GM19452 (cell line): ENCODE data around the gene BLOC1S3.

Source experiments
- ATAC-seq: cut with Tn5 transposase; IDR thresholded peaks from one replicate; pipeline ENCODE4 v1.9.1; 2021; ENCODE audit not compliant: unreplicated experiment

The BLOC1S3 gene

DNA sequence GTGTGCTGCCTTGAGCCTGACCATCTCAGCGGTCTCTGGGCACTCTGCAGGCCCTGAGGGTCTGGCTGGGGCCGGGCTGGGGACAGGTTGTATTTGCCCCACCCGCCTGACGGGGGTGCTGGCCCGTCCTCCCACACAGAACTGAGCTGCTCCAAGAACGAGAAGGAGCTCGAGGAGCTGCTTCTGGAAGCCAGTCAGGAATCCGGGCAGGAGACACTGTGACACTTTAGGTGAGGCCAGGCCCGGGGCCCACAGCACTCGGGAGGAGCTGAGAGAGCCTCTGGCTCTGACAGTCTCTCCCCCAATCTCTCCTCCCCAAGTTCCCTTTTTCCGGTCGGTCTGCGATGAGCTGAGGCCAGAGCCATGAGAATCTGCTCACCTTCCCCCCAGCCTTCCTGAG lies 32.3 kb upstream of the BLOC1S3 start:
- ATAC-seq: no peak

DNA sequence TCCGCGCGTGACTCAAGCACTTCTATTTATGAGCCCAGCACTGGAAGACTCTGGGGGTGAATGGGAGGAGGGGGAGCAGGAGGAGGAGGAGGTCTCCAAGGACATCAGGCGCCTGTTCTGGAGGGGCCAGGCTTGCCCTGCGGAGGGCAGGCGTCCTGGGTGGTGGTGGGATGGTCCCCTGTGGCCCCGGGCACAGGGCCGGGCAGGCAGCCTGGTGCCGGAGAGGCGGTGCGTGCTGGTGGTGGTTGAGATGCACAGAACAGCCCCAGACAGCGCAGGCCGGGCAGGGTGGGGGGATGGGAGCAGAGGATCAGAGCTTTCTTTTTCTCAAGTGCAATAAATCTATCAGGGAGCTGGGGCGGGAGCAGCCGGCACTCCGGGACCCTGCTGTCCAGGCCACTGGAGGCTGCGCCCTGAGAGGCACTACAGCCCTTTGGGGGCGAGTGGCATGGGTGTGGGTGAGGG lies 31.8 kb upstream of the BLOC1S3 start:
- no peak for ATAC-seq

DNA sequence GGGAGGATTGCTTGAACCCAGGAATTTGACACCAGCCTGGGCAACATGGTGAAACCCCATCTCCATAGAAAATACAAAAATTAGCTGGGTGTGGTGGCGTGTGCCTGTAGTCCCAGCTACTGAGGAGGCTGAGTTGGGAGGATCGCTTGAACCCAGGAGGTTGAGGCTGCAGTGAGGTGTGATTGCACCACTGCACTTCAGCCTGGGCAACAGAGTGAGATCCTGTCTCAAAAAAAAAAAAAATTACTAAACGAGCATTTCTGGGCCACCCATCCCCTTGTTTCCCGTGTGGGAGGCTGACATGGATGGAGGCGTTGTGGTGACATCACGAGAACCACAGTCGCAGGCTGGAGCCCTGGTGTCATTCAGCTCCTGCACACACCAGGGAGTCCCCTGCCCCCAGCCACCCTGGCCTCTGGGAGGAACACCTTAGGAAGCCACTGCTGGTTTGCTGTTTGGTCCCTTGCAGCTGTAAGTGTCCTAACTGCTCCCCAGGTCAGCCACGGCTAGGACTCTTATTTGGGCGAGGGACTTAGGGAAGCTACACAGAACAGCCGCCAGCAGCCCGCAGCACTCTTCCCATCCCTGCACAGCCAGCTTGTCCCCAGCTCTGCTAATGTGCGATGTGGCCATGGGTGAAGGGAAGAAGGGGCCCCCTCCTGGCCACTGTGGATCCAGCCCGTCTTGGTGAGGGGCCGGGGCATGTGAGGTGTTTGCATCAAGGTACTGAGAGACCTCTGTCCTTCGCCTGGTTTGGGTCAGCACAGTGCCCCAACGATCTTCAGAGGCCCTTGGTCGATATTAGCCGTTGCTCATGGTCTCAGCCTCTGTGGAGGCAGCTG lies 30.5 kb upstream of the BLOC1S3 start:
- no peak for ATAC-seq

DNA sequence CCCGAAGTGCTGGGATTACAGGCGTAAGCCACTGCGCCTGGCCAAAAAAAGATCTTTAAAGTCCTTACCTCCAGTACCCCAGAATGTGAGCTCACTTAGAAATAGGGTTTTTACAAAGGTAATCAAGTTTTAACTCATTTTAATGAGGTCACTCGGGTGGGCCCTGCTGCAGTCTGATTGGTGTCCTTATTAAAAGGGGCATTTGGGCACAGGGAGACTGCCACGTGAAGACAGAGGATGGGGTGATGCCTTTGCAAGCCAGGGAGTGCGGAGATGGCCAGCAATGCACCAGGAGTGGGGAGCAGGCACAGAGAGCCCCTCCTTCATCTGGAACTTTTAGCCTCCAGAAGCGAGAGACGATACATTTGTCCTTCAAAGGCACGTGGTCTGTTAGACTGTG lies 29.5 kb upstream of the BLOC1S3 start:
- no peak for ATAC-seq

DNA sequence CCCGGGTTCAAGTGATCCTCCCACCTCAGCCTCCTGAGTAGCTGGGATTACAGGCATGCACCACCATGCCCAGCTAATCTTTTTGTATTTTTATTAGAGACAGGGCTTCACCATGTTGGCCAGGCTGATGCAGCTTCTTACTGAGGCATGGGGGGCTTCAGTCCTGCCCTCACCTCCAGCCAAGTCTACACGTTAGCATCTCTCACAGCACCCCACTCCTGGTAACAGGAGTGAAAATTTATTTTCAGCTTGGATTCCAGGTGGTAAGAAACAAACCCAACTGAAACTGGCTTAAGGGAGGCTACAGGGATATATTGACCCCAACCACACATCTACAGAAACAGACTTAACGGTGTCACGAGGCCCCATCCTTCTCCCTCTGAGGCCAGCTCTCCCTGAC lies 28.4 kb upstream of the BLOC1S3 start:
- ATAC-seq: no peak

DNA sequence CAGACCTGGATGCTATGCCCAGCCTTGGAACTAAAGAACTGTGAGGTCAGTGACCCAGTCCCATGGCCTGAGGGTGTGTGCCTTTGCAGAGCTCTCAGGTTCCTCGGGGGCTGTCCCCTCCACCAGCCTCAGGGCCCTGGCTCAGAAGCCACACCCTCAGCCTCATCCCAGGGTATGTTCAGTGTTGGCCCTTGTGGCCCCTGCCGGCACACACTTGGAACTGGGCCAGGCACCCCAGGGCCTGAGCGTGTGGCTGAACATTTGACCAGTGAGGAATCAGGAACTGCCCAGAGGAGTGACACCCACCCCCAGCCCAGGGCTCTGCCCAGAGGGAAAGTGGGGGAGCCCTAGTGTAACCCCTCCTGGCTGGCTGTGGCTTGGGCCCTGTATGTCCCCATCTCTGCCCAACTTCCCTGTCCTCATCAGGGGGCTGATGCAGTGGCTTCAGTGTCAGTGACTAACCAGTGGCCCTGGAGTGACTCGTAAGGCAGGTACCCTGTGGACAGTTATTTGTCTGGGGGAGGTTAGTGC lies 27.8 kb upstream of the BLOC1S3 start:
- ATAC-seq: no peak

DNA sequence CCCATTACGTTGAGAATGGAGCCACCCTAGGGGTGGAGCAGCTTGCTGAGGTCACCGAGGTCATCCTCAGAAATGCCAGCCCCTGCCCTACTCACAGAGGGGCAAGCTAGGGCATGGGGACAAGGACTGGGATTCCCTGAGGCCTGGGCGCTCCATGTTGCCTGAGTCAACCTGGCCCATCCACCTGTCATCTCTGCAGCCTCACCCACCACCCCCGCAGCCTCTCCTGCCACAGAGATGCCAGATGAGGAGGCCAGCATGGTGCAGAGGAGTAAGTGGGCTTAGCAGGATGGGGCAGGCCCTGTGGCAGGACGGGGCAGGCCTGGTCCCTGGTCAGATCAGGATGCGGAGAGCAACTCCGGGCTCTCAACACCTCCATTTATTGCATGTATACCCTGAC lies 27.3 kb upstream of the BLOC1S3 start:
- no peak for ATAC-seq

DNA sequence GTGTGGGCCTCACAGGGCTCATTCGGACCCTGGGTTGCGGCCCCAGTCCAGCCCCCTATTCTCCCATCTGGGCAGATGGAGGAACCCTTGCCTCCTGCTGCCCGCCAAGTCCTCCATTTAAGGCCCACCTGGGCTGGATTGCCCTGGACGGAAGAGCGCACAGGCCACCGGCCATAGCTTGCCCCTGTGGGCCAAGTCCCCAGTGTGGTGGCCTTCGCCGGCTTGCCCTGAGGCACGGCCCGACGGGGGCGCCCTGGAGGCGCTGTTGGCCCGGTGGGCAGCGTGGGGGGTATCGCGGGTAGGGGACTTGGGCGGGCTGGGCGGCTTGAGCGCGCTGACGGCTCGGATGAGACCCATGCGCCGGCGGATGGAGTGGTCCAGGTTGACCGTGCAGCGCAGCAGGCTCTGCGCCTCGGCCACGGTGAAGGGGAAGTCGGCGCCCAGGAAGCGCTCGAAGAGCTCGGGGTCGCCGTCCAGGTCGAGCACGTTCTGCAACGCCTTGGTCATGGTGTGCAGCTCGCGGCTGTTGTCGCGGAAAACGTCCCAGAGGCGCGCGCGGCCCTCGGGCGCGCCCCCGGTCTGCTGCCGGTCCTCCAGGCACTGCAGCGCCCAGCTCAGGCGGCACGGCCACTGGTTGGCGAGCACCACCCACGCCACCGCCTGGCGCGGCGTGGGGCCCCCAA lies 26.6 kb upstream of the BLOC1S3 start:
- no peak for ATAC-seq

DNA sequence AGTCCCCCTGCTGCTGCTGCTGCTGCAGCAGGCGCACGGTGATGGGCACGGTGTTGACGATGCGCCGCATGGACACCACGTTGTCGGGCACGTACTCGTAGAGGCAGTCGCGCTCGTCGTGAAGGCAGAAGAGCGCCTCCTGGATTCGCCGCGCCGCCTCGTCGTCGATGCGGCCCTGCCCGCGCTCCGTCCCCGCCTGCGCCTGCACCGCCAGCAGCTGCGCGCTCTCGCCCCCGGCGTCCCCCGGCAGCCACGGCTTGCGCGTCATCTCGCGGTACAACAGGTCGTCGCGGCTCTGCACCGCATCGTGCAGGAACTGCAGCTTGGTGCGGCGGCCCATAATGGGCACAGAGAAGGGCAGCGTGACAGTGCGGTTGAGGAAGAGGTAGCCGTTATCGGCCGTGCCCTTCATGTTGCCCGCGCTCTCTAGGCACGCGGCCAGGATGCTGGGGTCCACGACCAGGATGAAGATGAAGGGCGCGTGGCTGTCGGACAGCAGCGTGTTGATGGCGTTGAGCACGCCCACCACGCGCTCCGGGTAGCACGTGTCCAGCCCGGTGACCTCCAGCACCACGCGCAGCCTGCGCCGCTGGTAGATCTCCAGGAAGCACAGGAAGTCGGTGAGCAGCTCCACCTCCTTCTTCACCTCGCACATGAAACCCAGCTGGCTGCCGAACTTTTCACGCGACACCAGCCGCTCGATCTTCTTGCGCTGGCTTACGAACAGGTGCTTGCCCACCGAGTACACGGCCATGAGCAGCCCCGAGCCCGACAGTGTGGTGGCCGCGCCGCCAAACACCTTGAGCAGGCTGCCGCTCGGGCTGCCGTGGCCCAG lies 25.9 kb upstream of the BLOC1S3 start:
- no peak for ATAC-seq

DNA sequence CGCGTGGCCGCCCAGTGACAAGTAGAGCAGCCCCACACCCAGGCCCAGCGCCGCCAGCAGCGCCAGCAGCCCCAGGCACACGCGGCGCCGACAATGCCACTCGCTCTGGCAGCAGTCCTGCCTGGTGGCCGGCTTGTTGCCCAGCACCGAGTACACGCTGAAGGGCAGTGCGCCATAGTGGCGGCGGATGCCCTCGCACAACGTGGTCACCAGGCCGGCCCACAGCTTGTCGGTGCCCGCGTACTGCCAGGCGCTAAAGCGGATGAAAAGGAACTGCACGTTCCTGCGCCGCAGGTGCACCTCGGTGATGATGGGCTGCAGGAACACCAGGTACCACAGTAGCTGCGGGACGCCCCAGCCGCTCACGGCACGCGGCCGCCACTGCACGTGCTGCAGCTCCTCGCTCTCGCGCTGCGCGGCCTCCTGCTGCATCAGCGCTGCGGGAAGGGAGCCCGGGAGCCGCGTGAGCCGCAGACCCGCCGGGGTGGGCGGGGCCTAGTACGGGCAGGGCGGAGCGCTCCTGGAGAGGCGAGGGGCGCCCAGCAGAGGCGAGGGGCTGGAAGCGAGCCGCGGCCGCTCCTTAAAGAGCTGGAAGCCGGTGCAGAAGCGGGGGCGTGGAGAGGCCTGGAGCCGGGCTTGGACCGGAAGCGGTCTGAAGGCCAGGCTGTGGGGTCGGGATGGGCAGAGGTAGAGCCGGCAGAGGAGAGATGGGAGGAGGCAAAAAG lies 25.1 kb upstream of the BLOC1S3 start:
- no peak for ATAC-seq

DNA sequence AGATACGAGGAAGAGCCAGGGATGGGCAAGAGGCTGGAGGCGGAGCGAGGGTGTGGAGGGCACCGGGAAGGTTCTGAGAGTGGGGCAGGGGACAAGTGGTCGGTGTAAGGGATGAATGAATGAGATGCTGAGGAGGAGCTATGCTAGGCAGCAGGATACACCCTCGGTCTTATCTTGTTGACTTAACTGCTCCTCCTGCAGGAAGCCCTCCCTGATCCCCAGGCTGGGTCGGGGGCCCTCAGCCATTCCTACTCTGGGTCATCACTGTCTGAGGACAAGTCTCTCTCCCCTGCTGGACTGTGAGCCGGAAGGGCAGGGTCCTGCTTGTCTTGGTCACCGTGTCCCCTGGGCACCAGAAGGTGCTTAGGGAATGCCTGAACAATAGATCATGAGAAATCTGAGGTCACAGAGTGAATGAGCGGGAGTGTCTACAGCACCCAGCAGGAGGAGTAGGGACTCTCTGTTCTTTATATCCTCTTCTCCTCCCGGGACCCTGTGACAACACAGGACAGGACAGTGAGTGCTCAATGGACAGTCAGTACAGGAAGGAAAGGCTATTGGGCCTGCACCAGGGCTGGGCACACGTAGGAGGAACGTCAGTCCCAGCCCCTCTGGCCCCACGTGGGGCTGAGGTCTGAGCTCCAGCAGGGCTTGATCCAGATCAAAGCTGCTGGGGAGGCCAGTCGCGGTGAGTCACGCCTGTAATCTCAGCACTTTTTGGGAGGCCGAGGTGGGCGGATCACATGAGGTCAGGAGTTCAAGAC lies 24.3 kb upstream of the BLOC1S3 start:
- ATAC-seq: no peak

DNA sequence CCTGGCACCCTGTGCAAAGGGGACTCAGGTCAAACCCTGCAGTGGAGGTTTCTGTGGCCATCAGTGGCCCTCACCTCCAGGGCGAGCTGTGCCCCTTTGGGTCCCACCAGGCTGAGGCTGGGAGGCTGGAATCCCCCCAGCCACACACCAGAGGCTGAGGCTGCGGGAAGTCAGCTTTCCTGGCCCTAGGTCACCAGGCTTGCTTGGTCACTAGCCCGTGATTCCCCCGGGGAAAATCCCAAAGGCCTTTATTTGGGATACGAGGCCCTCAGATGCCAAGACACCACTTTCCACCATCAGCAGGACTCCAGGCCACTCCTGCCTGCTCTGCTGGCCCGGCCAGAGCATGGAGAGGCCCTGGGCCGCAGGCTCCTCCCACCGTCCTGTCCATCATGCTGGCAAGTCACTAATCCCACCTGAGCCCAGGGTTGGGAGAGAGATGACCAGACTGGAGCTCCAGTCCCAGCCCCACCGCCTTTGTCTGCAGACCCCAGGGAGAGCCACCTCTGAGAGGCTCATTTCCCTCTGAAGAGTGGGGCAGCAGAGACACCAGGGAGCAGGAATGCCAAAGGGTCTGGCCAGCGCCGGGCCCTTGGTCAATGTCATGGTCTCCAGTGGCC lies 22.5 kb upstream of the BLOC1S3 start:
- ATAC-seq: no peak

DNA sequence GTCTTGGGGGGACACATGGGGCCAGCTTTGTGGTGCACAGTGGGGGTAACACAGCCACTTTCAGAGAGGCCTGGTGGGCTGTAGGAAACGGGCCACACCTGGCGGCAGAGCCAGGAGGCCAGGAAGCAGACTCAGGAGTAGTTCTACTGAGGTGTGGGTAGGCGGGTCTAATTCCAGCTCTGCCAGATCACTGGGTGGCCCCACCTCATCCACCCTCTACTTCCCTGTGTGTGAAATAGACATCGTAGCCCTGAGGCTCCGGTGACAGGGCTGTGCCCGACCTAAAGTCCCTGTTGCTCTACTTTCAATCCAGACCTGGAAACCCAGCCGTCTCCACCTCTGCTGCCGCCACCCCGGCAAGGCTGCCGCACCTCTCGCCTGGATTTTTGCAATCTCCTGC lies 21.8 kb upstream of the BLOC1S3 start:
- ATAC-seq: no peak

DNA sequence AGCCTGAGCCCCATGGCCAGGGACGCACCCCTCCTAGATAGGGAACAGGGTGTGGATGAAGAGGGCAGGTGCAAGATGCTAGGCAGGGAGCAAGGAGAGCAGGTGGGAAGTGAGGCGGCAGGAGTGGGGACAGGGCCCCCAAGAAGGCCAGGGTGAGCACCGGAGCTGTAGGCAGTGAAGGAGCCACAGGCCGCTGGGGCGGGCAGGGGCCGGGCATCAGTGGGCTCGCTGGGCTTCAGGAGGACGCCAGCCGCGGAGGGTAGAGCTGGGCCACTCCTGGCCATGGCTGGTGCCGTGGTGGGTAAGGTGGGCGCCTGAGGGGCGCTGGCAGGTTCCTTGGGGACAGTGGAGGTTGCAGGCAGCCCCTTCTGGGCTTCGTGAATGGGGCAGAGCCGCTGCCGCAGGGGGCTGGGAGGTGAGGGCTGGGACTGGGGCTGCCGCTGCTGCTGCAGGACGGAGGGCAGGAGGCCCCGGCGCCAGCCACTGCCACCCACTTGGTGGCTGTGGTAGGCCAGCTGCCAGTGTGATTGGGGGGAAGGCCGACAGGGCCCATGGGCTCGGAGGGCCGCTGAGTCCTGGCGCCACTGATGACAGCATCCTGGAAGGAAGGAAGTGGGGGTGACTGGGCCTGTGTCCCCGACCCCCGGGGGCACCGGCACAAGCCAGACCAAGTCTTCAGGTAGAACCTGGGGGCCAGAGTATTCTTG lies 19.9 kb upstream of the BLOC1S3 start:
- no peak for ATAC-seq

DNA sequence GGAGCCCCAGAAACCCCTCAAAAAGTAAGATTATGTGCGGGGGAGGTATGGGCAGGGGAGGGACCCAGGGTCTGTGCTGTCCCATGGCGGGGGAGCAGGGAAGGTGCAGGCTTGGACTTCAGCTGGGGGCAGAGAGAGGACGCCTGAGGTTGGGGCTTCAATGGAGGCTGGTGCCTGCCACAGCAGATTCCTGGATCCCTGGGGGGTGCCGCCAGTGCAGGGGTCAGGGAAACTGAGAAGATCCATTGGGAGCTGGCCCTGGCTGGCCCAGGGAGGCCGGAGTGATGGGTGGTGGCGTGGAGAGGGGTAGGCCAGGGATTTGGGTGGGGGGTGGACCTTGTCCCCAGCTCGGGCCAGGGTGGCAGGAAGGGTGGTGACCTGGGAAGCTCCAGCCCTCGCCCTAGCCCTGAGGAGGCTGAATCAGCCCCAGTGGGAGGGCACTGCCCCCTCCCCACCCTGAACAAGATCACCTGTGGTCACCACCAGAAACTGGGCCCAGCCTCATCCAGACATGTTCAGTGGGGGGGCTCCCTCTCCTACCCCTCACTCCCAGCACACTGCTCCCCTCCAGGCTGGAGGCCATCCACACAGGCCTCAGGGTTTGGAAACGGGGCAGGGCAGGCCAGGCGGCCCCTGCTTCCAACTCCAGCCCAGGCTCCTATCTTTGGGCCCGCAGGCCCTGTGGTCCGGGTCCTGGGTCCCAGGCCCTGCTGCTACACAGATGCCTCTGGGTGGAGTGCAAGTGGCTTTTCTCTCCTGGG lies 19.2 kb upstream of the BLOC1S3 start:
- ATAC-seq: no peak

DNA sequence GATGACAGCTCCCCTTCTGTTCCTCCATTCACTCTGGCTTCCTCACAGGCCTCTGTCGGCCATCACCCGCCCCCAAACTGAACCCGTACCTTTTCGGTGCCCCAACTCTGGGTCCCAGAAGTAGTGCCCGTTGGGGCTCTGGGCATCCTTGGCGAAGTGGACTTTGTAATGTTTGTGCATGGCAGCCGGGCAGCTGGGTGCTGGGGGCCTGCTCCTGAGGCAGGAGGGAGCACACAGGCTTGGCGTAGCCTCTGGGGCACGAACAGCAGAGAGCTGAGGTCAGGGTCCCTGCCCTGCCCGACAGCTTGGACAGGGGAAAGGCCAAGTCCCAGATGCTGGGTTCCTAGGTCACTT lies 18.6 kb upstream of the BLOC1S3 start:
- no peak for ATAC-seq

DNA sequence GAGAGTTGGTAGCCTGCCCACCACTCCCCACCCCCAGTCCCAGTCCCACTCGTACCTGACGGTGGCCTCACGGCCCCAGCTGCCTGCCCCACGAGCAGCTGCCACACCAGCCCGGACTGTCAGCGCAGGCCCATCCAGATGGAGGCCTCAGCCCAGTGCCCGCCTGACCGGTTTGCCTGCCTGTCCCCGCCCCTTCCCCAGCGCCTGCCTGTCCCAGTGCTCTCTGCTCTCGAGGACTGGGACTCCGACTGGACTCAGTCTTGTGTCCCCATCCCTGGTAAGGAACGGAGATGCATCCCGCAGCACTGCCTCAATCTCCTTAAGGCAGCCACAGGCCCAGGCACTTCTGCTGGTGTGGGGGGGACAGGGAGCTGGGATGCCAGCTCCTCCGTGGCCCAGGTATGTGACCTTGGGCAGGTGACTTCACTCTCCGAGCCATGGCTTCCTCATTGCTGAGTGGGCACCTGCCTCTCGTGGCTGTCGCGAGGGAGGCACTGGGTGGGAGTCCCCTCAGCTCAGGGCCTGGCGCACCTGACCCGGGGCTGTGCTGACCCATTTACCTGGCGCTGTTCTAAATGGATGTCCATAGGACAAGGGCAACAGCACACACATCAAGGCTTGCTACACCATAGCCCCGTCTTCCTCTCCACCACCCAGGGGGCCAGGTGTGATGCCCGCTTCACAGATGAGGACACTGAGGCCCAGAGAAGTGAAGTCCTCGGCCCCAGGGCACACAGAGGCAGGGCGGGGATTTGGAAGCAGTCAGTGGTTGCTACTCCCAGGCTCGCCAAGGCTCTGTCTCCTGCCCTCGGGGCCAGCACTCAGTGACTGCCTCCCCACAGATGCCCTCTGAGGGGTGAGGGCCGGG lies 17.5 kb upstream of the BLOC1S3 start, which contains the start of gene NKPD1:
Gene NKPD1 (minus strand): TSS at position 113 of the 868 bp plus-strand sequence. CDS start 832 bp downstream, outside the sequence.
- no peak for ATAC-seq
